Colonic mucosa (tissue), 4 donors: Measurements from ENCODE around the gene CPSF3. TPM values are rescaled to one million over a fixed set of nuclear protein-coding genes. Genes with fewer than 3 reads are reported as not detected.

ENCODE experiments used
- DNase-seq: peaks from one replicate; pipeline ENCODE4 v3.0.0-alpha.2; 2020
- H3K27ac ChIP-seq: fragments of 200-600 bp; one replicate; pipeline ENCODE4 v1.8.0; 2021
- H3K27me3 ChIP-seq: fragments of 200-600 bp; one replicate; pipeline ENCODE4 v1.8.0; 2021
- H3K36me3 ChIP-seq: fragments of 200-600 bp; one replicate; pipeline ENCODE4 v1.8.0; 2021
- H3K4me1 ChIP-seq: fragments of 200-600 bp; one replicate; pipeline ENCODE4 v1.8.0; 2021; ENCODE audit warnings: mild to moderate bottlenecking
- H3K4me3 ChIP-seq: fragments of 200-600 bp; one replicate; pipeline ENCODE4 v1.8.0; 2021
- H3K9ac ChIP-seq, 2 donors: one replicate each; pipeline ENCODE4 v1.7.0; 2013; ENCODE audit warnings: control low read depth in 2 of 2, low read depth in 2 of 2, low read length in 2 of 2
- H3K9me3 ChIP-seq: fragments of 200-600 bp; one replicate; pipeline ENCODE4 v1.8.0; 2021
- CTCF ChIP-seq: fragments of 200-600 bp; IDR thresholded peaks from one replicate; pipeline ENCODE4 v1.8.0; 2022; ENCODE audit warnings: antibody characterized with exemption, mild to moderate bottlenecking
- intact Hi-C: fragments of 100-400 bp; cut with DNase I; formaldehyde crosslinking; loops from one replicate; pipeline ENCODE4 v1.14.1; 2022
- total RNA-seq, 2 donors: library from RNA; stranded (reverse); fragmentation: NEBNext Ultra II Directional in 1 of 2; extraction: Animal tissue kit (Norgen Biotek cat#: 25700) in 1 of 2; gene quantifications; one replicate each; pipeline ENCODE4 v1.2.1, GENCODE V29; 2021
- donor health status: healthy.
- donor health status: DM: no; HTN: no; CAD: no.
- donor health status: DM: no; HTN: no; CAD: no.

The CPSF3 gene
- total RNA-seq, 2 donors from 2014 or later, result 24.6 to 37.0 TPM

- no peak overlapping the region for H3K27ac ChIP-seq
- intact Hi-C loops, result no loop called here
- no peaks in the 10 kb centered on the region for H3K9me3 ChIP-seq
- H3K4me1 ChIP-seq, result no peaks in the 10 kb centered on the region
- H3K9ac ChIP-seq, result no peak overlapping the region
- no peak for DNase-seq
- H3K27me3 ChIP-seq, result no peaks in the 10 kb centered on the region
- TF ChIP-seq CTCF, result no peak
- H3K4me3 ChIP-seq, result no peak overlapping the region
- no peaks in the 10 kb centered on the region for H3K36me3 ChIP-seq
These were observed 93.8 kb downstream of the CPSF3 start for GRCh38 chr2:9517118-9517782.

- H3K27ac ChIP-seq, result no peak overlapping the region
- no peaks in the 10 kb centered on the region for H3K27me3 ChIP-seq
- H3K4me3 ChIP-seq, result no peak overlapping the region
- intact Hi-C loops, result no loop called here
- H3K9me3 ChIP-seq, result no peaks in the 10 kb centered on the region
- no peaks in the 10 kb centered on the region for H3K4me1 ChIP-seq
- H3K36me3 ChIP-seq, result no peaks in the 10 kb centered on the region
- DNase-seq, result no peak
- TF ChIP-seq CTCF, result no peak
- no peak overlapping the region for H3K9ac ChIP-seq
These were observed 94.7 kb downstream of the CPSF3 start for GRCh38 chr2:9518163-9518562.

- Histone ChIP-seq H3K4me1 (no peaks in the 10 kb centered on the region), H3K36me3 (no peaks in the 10 kb centered on the region), H3K4me3 (no peak overlapping the region), H3K9me3 (no peaks in the 10 kb centered on the region), H3K27me3 (no peaks in the 10 kb centered on the region), H3K27ac (no peak overlapping the region), H3K9ac (no peak overlapping the region)
- TF ChIP-seq CTCF, result no peak
- intact Hi-C loops, result no loop called here
- no peak for DNase-seq
These were observed 95.3 kb downstream of the CPSF3 start for GRCh38 chr2:9518780-9519179.

GRCh38 chr2:9519250-9519649, 95.8 kb downstream of the CPSF3 start:
- DNase-seq, result no peak
- H3K36me3 ChIP-seq, result no peaks in the 10 kb centered on the region
- intact Hi-C loops, result no loop called here
- no peak overlapping the region for H3K27ac ChIP-seq
- H3K4me1 ChIP-seq, result no peaks in the 10 kb centered on the region
- no peaks in the 10 kb centered on the region for H3K9me3 ChIP-seq
- TF ChIP-seq CTCF, result no peak
- H3K4me3 ChIP-seq, result no peak overlapping the region
- no peaks in the 10 kb centered on the region for H3K27me3 ChIP-seq
- no peak overlapping the region for H3K9ac ChIP-seq

Other genes with a start within 250 kb of the CPSF3 start
- 10 to 100 TPM; 58.1 to 61.7 TPM for gene ASAP2, start 216.8 kb upstream of the CPSF3 start, total RNA-seq
- gene ITGB1BP1, start 126 bp upstream of the CPSF3 start, total RNA-seq, result 10 to 100 TPM; 57.5 to 58.5 TPM
- gene IAH1, start 50.9 kb downstream of the CPSF3 start, total RNA-seq, result 10 to 100 TPM; 37.7 to 53.9 TPM
- 10 to 100 TPM; 18.6 to 20.0 TPM for gene ADAM17, start 132.2 kb downstream of the CPSF3 start, total RNA-seq
- gene YWHAQ, start 207.3 kb downstream of the CPSF3 start, total RNA-seq, result 100 to 1,000 TPM; 246 to 299 TPM